Globus pallidus (tissue), 1 donor: ENCODE results near the gene ZFR.
"Not testable (repeated sequence)": the region's sequence is repeated elsewhere in the genome, so short reads cannot be mapped to it uniquely, and the experiment has no call there.

ENCODE experiments used
- DNase-seq: peaks from one replicate; pipeline ENCODE4 v3.0.0-alpha.2; 2015; ENCODE audit warnings: low spot score

The ZFR gene

GRCh38 chr5:32450952-32451351 lies 6.4 kb upstream of the ZFR start:
- DNase-seq, result no peak

- no peak for DNase-seq
These were observed 4.7 kb upstream of the ZFR start for GRCh38 chr5:32449262-32449661.

GRCh38 chr5:32446630-32447029 lies 2.1 kb upstream of the ZFR start:
- DNase-seq, result no peak

GRCh38 chr5:32445831-32446614 lies 1.5 kb upstream of the ZFR start:
- DNase-seq, result no peak

- DNase-seq, result no peak
These were observed 783 bp upstream of the ZFR start for GRCh38 chr5:32445287-32445758.

GRCh38 chr5:32443541-32444430 lies 754 bp downstream of the ZFR start:
- DNase-seq, result peak; percentile 47

- no peak for DNase-seq
These were observed 1.4 kb downstream of the ZFR start for GRCh38 chr5:32443145-32443540.

- DNase-seq, result no peak
These were observed 5.4 kb downstream of the ZFR start for GRCh38 chr5:32439086-32439642.

GRCh38 chr5:32436553-32437242 lies 7.8 kb downstream of the ZFR start:
- no peak for DNase-seq

- DNase-seq, result no peak
These were observed 9.2 kb downstream of the ZFR start for GRCh38 chr5:32435383-32435782.

- no peak for DNase-seq
These were observed 10.3 kb downstream of the ZFR start for GRCh38 chr5:32434221-32434620.

GRCh38 chr5:32432633-32433032 lies 11.9 kb downstream of the ZFR start:
- DNase-seq, result no peak

- DNase-seq, result not testable (repeated sequence)
These were observed 13.7 kb downstream of the ZFR start for GRCh38 chr5:32430825-32431224.

GRCh38 chr5:32428426-32428825 lies 16.1 kb downstream of the ZFR start:
- no peak for DNase-seq

- DNase-seq, result peak; percentile 38
These were observed 17.9 kb downstream of the ZFR start for GRCh38 chr5:32426440-32427151.

GRCh38 chr5:32422697-32423096 lies 21.8 kb downstream of the ZFR start:
- no peak for DNase-seq

GRCh38 chr5:32421075-32421474 lies 23.5 kb downstream of the ZFR start:
- no peak for DNase-seq

- DNase-seq, result no peak
These were observed 24.0 kb downstream of the ZFR start for GRCh38 chr5:32420506-32420905.

- peak; percentile 27 for DNase-seq
These were observed 24.7 kb downstream of the ZFR start for GRCh38 chr5:32419791-32420190.

GRCh38 chr5:32413466-32414263 lies 30.9 kb downstream of the ZFR start:
- DNase-seq, result no peak

GRCh38 chr5:32410630-32411029 lies 33.9 kb downstream of the ZFR start:
- DNase-seq, result no peak
